Uterus (tissue), 4 donors: Measurements from ENCODE around the gene ONECUT3. TPM values are rescaled to one million over a fixed set of nuclear protein-coding genes. Genes with fewer than 3 reads are reported as not detected.

Source experiments
- DNase-seq, 2 donors: peaks; one replicate each; pipeline ENCODE4 v3.0.0-alpha.2; 2019 to 2020
- H3K27ac ChIP-seq, 2 donors: fragments of 200-600 bp; sonication (generic); 1 replicate in 1 of 2; 2 replicates in 1 of 2; pipeline ENCODE4 v1.5.1; 2016 to 2018
- H3K27me3 ChIP-seq, 2 donors: fragments of 200-600 bp; sonication (generic); one replicate each; pipeline ENCODE4 v1.5.1; 2018 to 2019; ENCODE audit warnings: control low read depth in 1 of 2
- H3K36me3 ChIP-seq, 2 donors: fragments of 200-600 bp; sonication (generic); one replicate each; pipeline ENCODE4 v1.5.1; 2019; ENCODE audit warnings: control low read depth in 1 of 2
- H3K4me1 ChIP-seq, 2 donors: fragments of 200-600 bp; sonication (generic); one replicate each; pipeline ENCODE4 v1.5.1; 2018 to 2019; ENCODE audit warnings: control low read depth in 1 of 2
- H3K4me3 ChIP-seq, 2 donors: fragments of 200-600 bp; sonication (generic); 1 replicate in 1 of 2; 2 replicates in 1 of 2; pipeline ENCODE4 v1.5.1; 2018 to 2019; ENCODE audit warnings: mild to moderate bottlenecking in 1 of 2
- H3K9me3 ChIP-seq, 2 donors: fragments of 200-600 bp; sonication (generic); one replicate each; pipeline ENCODE4 v1.5.1; 2019; ENCODE audit warnings: control low read depth in 1 of 2
- CTCF ChIP-seq, 4 experiments: fragments of 200-600 bp in 2 of 4; fragments of 450-650 bp in 2 of 4; sonication (generic) in 2 of 4; IDR thresholded peaks; one replicate each; pipeline ENCODE4 v1.5.1; 2016 to 2019; ENCODE audit warnings: antibody characterized with exemption in 4 of 4, mild to moderate bottlenecking in 2 of 4, moderate library complexity in 1 of 4
- POLR2A ChIP-seq, 2 donors: fragments of 450-650 bp; IDR thresholded peaks; one replicate each; pipeline ENCODE4 v1.6.1; 2016; ENCODE audit warnings: antibody characterized with exemption in 2 of 2, mild to moderate bottlenecking in 1 of 2, moderate library complexity in 1 of 2
- intact Hi-C: fragments of 100-400 bp; cut with DNase I; formaldehyde crosslinking; loops from one replicate; pipeline ENCODE4 v1.15.1; 2023; ENCODE audit warnings: low total_unique reads
- total RNA-seq, 4 donors: library from RNA; depleted of rRNA in 3 of 4; stranded (reverse); fragments of >200 nt in 3 of 4; gene quantifications; one replicate each; pipeline versions ENCODE4 v1.1.0 to v1.2.4, GENCODE V29; 2014 to 2023
- donor health status: DM: yes; HTN: yes; CAD: no.

Gene ONECUT3
- total RNA-seq, 4 donors from 2014 or later, result not detected

DNA sequence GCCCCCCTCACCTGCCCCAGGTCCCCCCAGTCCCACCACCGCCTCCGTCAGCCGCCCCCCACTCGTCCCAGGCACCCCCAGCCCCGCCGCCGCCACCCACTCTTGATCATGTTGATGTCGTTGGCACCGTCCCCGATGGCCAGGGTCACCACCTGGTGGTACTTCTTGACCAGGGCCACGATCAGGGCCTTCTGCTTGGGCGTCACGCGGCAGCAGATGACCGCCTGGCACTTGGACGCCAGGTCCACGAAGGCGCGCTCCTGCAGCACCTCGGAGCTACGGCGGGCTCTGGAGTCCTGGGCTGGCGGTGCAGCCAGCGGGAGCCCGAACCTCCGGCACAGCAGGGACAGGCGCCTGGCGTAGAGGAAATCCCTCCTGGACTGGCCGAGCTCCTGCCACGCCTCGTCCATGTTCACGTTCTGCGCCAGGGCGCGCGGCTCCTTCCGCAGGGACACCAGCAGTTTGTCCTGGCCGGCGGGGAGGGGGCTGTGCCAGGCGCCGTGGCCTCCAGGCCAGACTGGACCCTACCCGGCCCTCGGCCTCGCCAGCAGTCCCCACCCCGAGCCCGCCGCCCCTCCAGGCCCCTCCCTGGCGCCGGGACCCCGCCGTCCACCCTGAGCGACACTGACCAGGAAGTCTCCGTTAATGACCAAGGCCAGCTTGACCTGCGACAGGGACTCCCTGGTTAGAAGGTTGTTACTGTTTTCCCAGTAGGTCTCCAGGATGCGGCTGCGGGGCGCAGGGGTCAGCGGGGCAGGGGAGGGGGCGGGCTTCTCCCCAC, 36.1 kb downstream of the ONECUT3 start:
- intact Hi-C loops, result no loop called here

GRCh38 chr19:1790054-1790792, 36.9 kb downstream of the ONECUT3 start:
- intact Hi-C loops, result no loop called here
- H3K4me3 ChIP-seq, result no peak overlapping the region
- no peaks in the 10 kb centered on the region for H3K4me1 ChIP-seq
- no peak for DNase-seq
- no peak for TF ChIP-seq CTCF (IDR thresholded peaks at IDR 0.05)
- no peak for TF ChIP-seq POLR2A (IDR thresholded peaks at IDR 0.05)
- H3K27me3 ChIP-seq, result peaks cover 0 to 4% of the 10 kb centered on the region in 2 donors
- H3K36me3 ChIP-seq, result no peaks in the 10 kb centered on the region
- no peaks in the 10 kb centered on the region for H3K9me3 ChIP-seq
- H3K27ac ChIP-seq, result no peak overlapping the region

More for the DNA sequence above, 36.1 kb downstream of the ONECUT3 start:
- no peaks in the 10 kb centered on the region for H3K36me3 ChIP-seq
- no peak for TF ChIP-seq CTCF (IDR thresholded peaks at IDR 0.05)
- peak in 1 of 2 donors; percentile 7 for TF ChIP-seq POLR2A (IDR thresholded peaks at IDR 0.05)
- no peaks in the 10 kb centered on the region for H3K4me1 ChIP-seq
- H3K27me3 ChIP-seq, result peaks cover 0 to 4% of the 10 kb centered on the region in 2 donors
- H3K4me3 ChIP-seq, result no peak overlapping the region
- H3K27ac ChIP-seq, result no peak overlapping the region
- DNase-seq, result no peak
- H3K9me3 ChIP-seq, result no peaks in the 10 kb centered on the region

- no peak overlapping the region for H3K27ac ChIP-seq
- no peak for DNase-seq
- no peak overlapping the region for H3K4me3 ChIP-seq
- no peaks in the 10 kb centered on the region for H3K36me3 ChIP-seq
- no peaks in the 10 kb centered on the region for H3K4me1 ChIP-seq
- TF ChIP-seq POLR2A (IDR thresholded peaks at IDR 0.05), result no peak
- no peak for TF ChIP-seq CTCF (IDR thresholded peaks at IDR 0.05)
- H3K27me3 ChIP-seq, result peaks cover 0 to 4% of the 10 kb centered on the region in 2 donors
- H3K9me3 ChIP-seq, result no peaks in the 10 kb centered on the region
- intact Hi-C loops, result no loop called here
These were observed 38.6 kb downstream of the ONECUT3 start for GRCh38 chr19:1791879-1792278.

GRCh38 chr19:1794424-1795172, 41.3 kb downstream of the ONECUT3 start:
- Histone ChIP-seq H3K27me3 (no peaks in the 10 kb centered on the region), H3K4me3 (no peak overlapping the region), H3K36me3 (no peaks in the 10 kb centered on the region), H3K27ac (no peak overlapping the region), H3K4me1 (no peaks in the 10 kb centered on the region), H3K9me3 (no peaks in the 10 kb centered on the region)
- intact Hi-C loops, result no loop called here
- no peak for TF ChIP-seq CTCF (IDR thresholded peaks at IDR 0.05)
- no peak for TF ChIP-seq POLR2A (IDR thresholded peaks at IDR 0.05)
- DNase-seq, result no peak
